Astrocyte of the cerebellum (primary cell): ENCODE results near the gene RREB1.
A peak's percentile ranks its signal among the peaks of the same experiment; 100 is the strongest.

Experiments
- DNase-seq: peaks from one replicate; pipeline ENCODE4 v3.0.0-alpha.2; 2011; ENCODE audit warnings: low read depth
- H3K4me3 ChIP-seq: 2 replicates; pipeline ENCODE4 v1.5.1; 2011; ENCODE audit warnings: mild to moderate bottlenecking, low read depth, low read length, moderate library complexity
- in situ Hi-C: cut with HindIII; loops from 2 replicates; pipeline ENCODE4 v1.10.0; 2017; ENCODE audit warnings: low sequenced_read_pairs
- TF ChIP-seq, protein P1 (sequence below): IDR thresholded peaks from 2 replicates; pipeline ENCODE4 v1.5.1; 2012; ENCODE audit warnings: low read length, low read depth, moderate library complexity, mild to moderate bottlenecking; ENCODE audit errors: missing control alignments

Gene RREB1

DNA sequence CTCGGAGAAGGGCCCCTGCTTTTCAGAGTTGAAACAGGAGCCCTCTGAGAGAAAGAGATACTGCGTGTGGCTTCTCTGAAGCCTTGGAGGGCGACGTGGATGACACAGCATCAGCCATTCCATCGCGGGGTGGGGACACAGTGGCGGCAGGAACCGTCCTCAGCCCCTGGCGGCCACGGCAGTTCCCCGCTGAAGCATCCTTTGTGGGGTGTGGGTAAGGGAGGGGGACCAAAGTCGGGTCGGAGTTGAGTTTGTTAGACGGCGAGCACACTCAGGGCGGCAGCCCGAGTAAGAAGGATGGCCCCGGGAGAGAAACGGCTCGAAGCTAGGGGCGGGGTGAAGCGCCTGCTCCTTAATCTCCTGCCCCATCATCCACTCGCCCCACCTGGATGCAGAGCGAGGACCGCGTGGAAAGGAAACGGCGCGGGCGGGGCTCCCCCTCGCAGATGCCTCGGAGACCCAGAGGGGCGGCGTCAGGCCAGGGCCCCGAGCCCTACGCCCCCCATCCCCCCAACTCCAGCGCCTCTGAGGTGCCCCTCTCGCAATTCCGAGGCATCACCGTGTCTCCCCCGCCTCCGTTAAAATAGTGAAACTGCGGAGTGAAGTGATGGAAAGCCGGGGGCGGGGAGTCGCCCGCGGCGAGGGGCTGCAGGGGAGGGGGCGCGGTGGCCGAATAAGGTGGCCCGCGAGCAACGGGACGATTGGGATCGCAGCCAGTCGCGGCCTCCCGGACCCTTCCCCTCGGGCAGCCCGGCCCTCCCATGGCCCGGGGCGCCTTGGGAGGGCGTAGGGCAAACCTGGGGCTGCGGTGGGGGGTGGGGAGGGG is 796 bp upstream of the RREB1 start:
- H3K4me3 ChIP-seq: peak overlapping the region; percentile 98
- in situ Hi-C loops: no loop called here
- DNase-seq: no peak
- TF ChIP-seq, protein P1, sequence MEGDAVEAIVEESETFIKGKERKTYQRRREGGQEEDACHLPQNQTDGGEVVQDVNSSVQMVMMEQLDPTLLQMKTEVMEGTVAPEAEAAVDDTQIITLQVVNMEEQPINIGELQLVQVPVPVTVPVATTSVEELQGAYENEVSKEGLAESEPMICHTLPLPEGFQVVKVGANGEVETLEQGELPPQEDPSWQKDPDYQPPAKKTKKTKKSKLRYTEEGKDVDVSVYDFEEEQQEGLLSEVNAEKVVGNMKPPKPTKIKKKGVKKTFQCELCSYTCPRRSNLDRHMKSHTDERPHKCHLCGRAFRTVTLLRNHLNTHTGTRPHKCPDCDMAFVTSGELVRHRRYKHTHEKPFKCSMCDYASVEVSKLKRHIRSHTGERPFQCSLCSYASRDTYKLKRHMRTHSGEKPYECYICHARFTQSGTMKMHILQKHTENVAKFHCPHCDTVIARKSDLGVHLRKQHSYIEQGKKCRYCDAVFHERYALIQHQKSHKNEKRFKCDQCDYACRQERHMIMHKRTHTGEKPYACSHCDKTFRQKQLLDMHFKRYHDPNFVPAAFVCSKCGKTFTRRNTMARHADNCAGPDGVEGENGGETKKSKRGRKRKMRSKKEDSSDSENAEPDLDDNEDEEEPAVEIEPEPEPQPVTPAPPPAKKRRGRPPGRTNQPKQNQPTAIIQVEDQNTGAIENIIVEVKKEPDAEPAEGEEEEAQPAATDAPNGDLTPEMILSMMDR: peak; percentile 12

DNA sequence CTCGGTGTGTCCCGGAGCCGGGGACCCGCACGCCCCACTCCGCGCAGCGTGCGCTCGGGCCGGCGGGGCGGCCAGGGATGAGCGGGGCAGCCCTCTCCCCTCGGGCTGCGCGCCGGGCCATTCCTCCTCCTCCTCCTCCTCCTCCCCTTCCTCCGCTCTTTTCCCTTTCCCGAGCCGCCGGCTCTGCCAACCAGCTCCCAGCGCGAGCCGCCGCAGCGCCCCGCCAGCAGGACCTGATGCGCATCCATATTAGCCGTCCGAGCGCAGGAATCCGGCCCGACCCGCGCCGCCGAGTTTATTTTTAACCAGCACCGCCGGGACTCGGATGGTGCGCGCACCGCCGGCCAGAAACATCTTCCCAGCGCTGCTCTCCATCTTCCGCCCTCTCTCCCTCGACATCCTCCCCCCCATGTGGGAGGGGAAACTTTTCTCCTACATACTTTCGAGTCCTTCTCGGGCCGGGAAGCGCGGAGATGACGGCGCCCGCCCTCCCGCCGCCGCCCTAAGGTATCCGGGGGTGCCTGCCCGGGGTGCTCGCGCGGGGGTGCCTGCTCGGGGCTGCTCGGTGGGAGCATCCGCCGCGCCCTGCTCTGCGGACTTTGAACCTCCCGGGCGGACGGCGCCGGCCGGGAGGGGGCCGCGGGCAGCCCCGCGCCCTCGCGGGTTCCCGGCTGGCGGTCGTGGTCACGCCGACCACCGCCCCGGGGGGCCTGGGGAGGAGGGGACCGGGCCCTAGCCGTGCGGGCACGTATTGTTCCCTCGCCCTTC is 619 bp downstream of the RREB1 start:
- no peak for DNase-seq
- H3K4me3 ChIP-seq: peak overlapping the region; percentile 98
- TF ChIP-seq, protein P1: no peak
- in situ Hi-C loops: no loop called here

DNA sequence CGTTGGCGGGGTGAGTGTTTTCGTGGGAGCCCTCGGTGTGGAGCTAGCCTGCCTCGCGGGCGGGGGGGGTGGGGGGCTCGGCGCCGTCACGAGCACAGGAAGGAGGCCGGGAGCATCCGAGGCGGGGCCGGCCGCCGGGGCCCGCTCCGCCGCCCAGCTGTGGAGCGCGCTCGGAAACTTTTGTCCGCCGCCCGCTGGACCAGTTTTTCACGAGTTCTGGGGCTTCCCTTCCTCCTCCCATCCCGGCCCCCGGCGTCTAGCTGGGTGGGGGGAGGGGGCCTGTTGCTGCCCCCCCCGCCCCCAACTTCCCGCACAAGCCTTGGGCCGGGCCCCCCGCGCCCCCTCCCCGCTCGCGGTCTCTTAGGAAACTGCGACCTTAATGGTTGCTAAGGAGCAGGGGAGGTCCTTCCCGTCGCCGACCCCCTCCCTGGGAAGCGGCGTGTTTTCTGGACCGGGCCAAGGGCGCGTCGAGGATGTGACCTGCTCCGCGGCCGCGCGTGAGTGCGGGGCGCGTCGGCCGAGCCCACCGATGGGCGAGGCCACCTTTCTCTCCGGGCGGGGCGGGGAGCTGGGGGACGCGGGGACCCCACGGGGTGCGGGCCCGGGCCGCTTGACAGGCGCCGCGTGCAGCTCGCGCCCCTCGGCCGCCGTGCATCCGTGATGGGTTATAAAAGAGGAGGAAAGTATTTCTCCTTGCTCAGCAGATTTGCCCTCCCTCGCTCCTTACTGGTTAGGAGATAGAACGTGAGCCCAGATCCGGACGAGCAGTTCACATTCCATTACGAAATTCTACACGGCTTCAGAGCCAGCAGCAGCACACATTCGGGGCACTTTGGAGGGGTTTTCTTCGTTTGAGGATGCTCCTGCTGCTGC is 1.4 kb downstream of the RREB1 start:
- TF ChIP-seq, protein P1: no peak
- DNase-seq: peak; percentile 43
- H3K4me3 ChIP-seq: peak overlapping the region; percentile 98
- in situ Hi-C loops: no loop called here

DNA sequence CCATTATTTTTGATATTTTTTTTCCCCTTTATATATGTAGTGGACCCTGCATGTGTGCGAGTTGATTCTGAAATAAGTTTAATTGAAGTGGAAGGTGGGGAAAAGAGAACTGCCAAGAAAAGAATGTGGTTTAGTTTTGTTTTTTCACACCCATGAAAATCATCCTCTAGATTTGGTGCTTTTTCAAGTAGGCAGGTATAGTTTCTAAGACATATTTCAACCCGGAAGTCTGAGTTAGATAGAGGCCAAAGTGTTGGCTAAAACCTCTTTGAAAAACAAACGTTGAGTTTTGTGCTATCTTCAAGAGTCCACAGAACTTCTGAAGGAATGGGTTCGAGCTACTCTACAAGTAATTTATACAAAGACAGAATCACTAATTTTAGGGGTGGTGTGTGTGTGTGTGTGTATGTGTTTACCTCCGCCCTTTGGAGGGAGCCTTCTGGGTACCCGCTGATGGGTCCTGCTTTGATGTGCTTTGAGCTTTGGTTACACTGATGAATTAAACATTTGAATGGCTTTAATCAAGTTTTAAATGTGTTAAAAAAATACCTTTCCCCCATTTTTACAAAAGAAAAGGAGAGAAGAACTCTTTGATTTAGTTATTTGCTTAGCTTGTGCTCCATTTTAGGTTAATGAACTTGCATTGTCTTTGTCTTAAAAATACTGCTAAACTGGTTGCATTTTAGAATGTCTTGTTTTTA is 2.5 kb downstream of the RREB1 start:
- DNase-seq: no peak
- peak overlapping the region; percentile 98 for H3K4me3 ChIP-seq
- in situ Hi-C loops: no loop called here

DNA sequence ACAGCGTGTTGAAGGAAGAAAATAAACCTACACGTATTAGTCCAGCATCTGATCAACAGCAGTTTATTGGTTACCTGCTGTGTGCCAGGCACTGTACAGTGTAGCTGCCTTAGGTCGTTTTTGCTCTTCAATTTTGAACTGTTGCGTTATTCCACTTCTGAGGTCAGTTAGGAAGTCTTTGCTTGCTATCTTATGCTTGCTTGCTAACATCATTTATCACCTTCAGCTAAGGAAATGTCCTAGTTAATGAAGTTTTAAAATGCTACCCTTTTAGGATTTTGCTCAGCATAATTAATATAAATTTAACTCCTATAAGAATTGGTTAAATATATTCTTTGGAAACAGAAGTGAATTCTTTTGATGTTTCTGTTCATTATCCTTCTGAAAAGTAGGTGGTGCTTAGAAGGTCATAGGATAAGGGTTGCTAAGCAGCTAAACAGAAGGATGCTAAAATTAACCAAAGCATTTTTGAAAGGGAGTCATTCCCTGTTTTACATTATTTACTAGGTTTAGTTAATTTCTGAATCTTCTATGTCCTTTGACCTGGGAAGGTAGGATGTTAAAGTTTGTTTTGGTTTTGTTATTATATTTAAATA is 3.4 kb downstream of the RREB1 start:
- H3K4me3 ChIP-seq: no peak overlapping the region
- TF ChIP-seq, protein P1: no peak
- in situ Hi-C loops: no loop called here
- DNase-seq: no peak

More for the DNA sequence above, 2.5 kb downstream of the RREB1 start:
- TF ChIP-seq, protein P1: no peak

DNA sequence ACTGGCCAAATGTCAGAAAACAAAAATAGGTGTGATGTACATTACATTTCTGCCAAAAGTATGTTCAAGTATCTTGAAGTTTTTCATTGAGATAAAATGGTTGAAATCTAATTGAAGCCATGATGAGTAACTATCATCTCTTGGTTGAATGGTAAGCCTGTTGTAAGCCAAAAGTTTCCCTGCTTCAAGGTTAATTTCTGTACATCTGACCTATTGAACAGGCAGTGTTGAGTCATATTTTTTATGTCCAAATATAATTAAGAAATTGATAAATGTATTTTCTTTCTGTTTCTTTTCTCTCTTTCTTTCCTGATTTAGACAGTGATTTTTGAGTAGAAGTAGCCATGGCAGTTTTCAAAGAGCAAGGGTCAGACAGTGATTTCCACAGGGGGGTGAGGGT is 4.4 kb downstream of the RREB1 start:
- TF ChIP-seq, protein P1: no peak
- in situ Hi-C loops: no loop called here
- no peak for DNase-seq
- no peak overlapping the region for H3K4me3 ChIP-seq
